ENCODE data around the gene MRPS6.

Gene MRPS6

DNA sequence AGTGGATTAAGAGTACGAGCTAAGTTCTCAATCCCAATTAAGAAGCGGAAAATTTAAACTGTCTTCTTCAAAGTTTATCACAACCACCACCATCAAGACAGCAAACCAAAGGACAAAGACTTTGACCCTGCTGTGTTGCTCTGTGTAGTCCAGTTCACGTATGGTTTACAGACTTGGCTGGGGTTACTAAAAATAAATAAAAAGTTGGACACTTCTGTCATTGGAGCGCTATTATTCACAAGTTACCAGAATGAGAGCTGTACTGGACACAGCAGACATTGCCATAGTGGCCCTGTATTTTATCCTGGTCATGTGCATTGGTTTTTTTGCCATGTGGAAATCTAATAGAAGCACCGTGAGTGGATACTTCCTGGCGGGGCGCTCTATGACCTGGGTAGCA is 21.6 kb downstream of the MRPS6 start:
- no peak for DNase-seq (ENCODE audit: low read depth, low spot score)
- TF ChIP-seq CTCF (IDR thresholded peaks at IDR 0.05; ENCODE audit: low read depth, low read length): no peak
- no peak overlapping the region for H3K4me3 ChIP-seq (ENCODE audit: low read depth, low read length)

GRCh38 chr21:34097442-34097841 is 24.1 kb downstream of the MRPS6 start:
- in situ Hi-C loops (cut with HindIII; ENCODE audit: low sequenced_read_pairs): no loop called here
- no peak for TF ChIP-seq CTCF (IDR thresholded peaks at IDR 0.05; ENCODE audit: low read depth, low read length)
- no peak for DNase-seq (ENCODE audit: low read depth, low spot score)
- no peak overlapping the region for H3K4me3 ChIP-seq (ENCODE audit: low read depth, low read length)

More for the DNA sequence above, 21.6 kb downstream of the MRPS6 start:
- in situ Hi-C loops (cut with HindIII; ENCODE audit: low sequenced_read_pairs): no loop called here

DNA sequence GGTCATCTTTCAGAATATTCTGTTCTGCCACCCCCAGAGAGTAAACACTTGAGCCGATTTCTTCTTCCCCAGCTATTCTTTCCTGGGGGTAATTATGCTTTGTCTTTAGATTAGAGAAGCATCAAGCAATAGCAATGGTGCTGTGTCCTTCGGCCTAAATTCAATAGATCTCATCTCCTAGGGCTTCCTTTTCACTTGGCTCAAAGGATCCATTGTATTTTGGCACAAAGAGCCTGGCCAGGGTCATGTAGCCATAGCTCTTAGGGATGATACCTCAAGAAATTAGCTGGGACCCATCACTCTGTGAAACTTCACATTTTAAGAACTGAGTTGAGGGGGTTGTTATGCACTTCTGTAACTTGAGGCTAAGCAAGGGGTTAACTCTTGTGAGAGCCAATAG is 27.0 kb downstream of the MRPS6 start:
- DNase-seq (ENCODE audit: low read depth, low spot score): no peak
- in situ Hi-C loops (cut with HindIII; ENCODE audit: low sequenced_read_pairs): no loop called here
- no peak for TF ChIP-seq CTCF (IDR thresholded peaks at IDR 0.05; ENCODE audit: low read depth, low read length)
- no peak overlapping the region for H3K4me3 ChIP-seq (ENCODE audit: low read depth, low read length)

DNA sequence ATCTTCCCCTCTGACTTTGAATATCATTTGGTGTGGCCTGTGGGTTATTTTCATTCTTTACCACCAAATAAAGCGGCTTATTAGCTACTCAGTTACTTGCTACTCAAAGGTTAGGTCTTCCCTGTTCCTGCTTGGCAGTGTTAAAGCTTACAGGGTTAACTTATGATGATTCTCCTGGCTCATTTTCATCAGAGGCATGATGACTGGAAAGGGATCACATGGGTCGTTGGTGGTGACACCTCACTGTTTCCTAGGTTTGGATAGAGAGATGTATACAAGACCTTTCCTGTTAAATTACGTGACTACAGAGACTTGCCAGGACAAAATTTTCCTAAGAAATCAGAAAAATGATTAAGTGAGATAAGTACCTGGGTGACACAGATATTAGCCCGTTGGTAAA is 27.4 kb downstream of the MRPS6 start:
- no peak for TF ChIP-seq CTCF (IDR thresholded peaks at IDR 0.05; ENCODE audit: low read depth, low read length)
- DNase-seq (ENCODE audit: low read depth, low spot score): no peak
- H3K4me3 ChIP-seq (ENCODE audit: low read depth, low read length): no peak overlapping the region
- in situ Hi-C loops (cut with HindIII; ENCODE audit: low sequenced_read_pairs): no loop called here

GRCh38 chr21:34105947-34106541 is 32.7 kb downstream of the MRPS6 start:
- no peak for TF ChIP-seq CTCF (IDR thresholded peaks at IDR 0.05; ENCODE audit: low read depth, low read length)
- H3K4me3 ChIP-seq (ENCODE audit: low read depth, low read length): no peak overlapping the region
- in situ Hi-C loops (cut with HindIII; ENCODE audit: low sequenced_read_pairs): no loop called here
- no peak for DNase-seq (ENCODE audit: low read depth, low spot score)

DNA sequence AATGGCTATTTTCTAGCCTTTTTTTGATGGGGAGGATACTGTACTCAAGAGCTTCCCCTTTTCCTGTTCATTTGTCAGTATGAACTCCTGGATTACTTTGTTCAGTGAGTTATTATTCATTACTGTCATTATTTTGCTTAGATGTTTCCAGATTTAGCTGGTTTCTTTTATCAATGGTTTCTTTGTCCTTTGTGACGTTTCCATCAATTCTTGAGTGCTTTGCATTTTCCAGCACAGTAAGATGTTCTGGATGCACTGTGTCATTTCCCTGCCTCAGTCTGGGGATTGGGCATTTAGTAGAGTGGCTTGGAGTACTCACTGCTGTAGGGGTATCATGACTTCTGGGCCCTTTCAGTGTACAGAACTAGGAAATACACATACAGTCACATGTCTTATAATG is 34.2 kb downstream of the MRPS6 start:
- in situ Hi-C loops (cut with HindIII; ENCODE audit: low sequenced_read_pairs): no loop called here
- no peak overlapping the region for H3K4me3 ChIP-seq (ENCODE audit: low read depth, low read length)
- TF ChIP-seq CTCF (IDR thresholded peaks at IDR 0.05; ENCODE audit: low read depth, low read length): no peak
- no peak for DNase-seq (ENCODE audit: low read depth, low spot score)

DNA sequence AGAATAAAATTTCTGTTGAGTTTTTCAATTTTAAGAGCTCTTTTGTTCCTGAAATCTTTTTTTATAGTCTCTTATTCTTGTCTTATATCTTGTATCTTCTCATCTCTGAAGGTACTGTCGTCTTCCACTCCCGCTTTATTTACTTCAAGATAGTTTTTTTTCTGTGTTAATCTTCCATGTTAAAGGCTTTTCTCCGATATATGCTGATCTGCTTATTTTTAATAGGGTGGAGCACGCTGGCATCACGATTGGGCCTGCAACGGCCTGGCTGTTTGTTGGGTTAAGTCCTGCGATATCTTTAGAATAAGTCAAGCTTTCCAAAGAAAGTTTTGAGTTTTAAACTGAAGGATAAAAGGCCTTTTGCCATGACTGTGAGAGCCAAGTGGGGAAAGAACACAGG is 35.7 kb downstream of the MRPS6 start:
- TF ChIP-seq CTCF (IDR thresholded peaks at IDR 0.05; ENCODE audit: low read depth, low read length): no peak
- DNase-seq (ENCODE audit: low read depth, low spot score): no peak
- in situ Hi-C loops (cut with HindIII; ENCODE audit: low sequenced_read_pairs): no loop called here
- H3K4me3 ChIP-seq (ENCODE audit: low read depth, low read length): no peak overlapping the region
